Stimulated activated naive CD8-positive, alpha-beta T cell treated with anti-CD3 and anti-CD28 coated beads, Interleukin-15, Interleukin-2, amounts not matched to agents 100 U/mL and 50 U/mL, for 24 hours (primary cell): ENCODE results near the gene SLC6A18.
"Not testable (repeated sequence)": the region's sequence is repeated elsewhere in the genome, so short reads cannot be mapped to it uniquely, and the experiment has no call there.

Experiments
- ATAC-seq: fragments of 150-1000 bp; cut with Tn5 transposase; one replicate; pipeline ENCODE4 v1.10.0; 2021
- DNase-seq: peaks from one replicate; pipeline ENCODE4 v3.0.0; 2021

SLC6A18 gene

GRCh38 chr5:1278216-1278615, 53.0 kb downstream of the SLC6A18 start:
- no peak for DNase-seq
- no peak for ATAC-seq

- ATAC-seq (peak; percentile 16), DNase-seq (no peak)
These were observed 53.7 kb downstream of the SLC6A18 start for GRCh38 chr5:1278656-1279442.

- ATAC-seq (no peak), DNase-seq (no peak)
These were observed 54.4 kb downstream of the SLC6A18 start for GRCh38 chr5:1279443-1280151.

- no peak for DNase-seq
- no peak for ATAC-seq
These were observed 55.2 kb downstream of the SLC6A18 start for GRCh38 chr5:1280177-1281037.

GRCh38 chr5:1281038-1281882, 56.1 kb downstream of the SLC6A18 start:
- ATAC-seq (no peak), DNase-seq (no peak)

GRCh38 chr5:1282131-1282992, 57.2 kb downstream of the SLC6A18 start:
- DNase-seq = no peak
- ATAC-seq = no peak

GRCh38 chr5:1282993-1283728, 58.0 kb downstream of the SLC6A18 start:
- not testable (repeated sequence) for DNase-seq, ATAC-seq

- not testable (repeated sequence) for ATAC-seq, DNase-seq
These were observed 58.5 kb downstream of the SLC6A18 start for GRCh38 chr5:1283729-1284041.

GRCh38 chr5:1284336-1284970, 59.3 kb downstream of the SLC6A18 start:
- not testable (repeated sequence) for DNase-seq, ATAC-seq

- DNase-seq = no peak
These were observed 60.0 kb downstream of the SLC6A18 start for GRCh38 chr5:1285141-1285540.

GRCh38 chr5:1285883-1286291, 60.7 kb downstream of the SLC6A18 start:
- DNase-seq (no peak), ATAC-seq (no peak)

More at GRCh38 chr5:1285141-1285540, 60.0 kb downstream of the SLC6A18 start:
- ATAC-seq = no peak

- no peak for DNase-seq
- no peak for ATAC-seq
These were observed 63.5 kb downstream of the SLC6A18 start for GRCh38 chr5:1288439-1289335.

- ATAC-seq, DNase-seq: not testable (repeated sequence)
These were observed 64.4 kb downstream of the SLC6A18 start for GRCh38 chr5:1289559-1289958.

- not testable (repeated sequence) for DNase-seq, ATAC-seq
These were observed 65.8 kb downstream of the SLC6A18 start for GRCh38 chr5:1290956-1291355.

- DNase-seq (no peak), ATAC-seq (no peak)
These were observed 66.5 kb downstream of the SLC6A18 start for GRCh38 chr5:1291611-1292080.

GRCh38 chr5:1292139-1292538, 67.0 kb downstream of the SLC6A18 start:
- no peak for ATAC-seq

GRCh38 chr5:1292846-1293415, 67.8 kb downstream of the SLC6A18 start:
- no peak for DNase-seq
- no peak for ATAC-seq

More at GRCh38 chr5:1292139-1292538, 67.0 kb downstream of the SLC6A18 start:
- DNase-seq = no peak
